ENCODE data around the gene MRC2.

DNA sequence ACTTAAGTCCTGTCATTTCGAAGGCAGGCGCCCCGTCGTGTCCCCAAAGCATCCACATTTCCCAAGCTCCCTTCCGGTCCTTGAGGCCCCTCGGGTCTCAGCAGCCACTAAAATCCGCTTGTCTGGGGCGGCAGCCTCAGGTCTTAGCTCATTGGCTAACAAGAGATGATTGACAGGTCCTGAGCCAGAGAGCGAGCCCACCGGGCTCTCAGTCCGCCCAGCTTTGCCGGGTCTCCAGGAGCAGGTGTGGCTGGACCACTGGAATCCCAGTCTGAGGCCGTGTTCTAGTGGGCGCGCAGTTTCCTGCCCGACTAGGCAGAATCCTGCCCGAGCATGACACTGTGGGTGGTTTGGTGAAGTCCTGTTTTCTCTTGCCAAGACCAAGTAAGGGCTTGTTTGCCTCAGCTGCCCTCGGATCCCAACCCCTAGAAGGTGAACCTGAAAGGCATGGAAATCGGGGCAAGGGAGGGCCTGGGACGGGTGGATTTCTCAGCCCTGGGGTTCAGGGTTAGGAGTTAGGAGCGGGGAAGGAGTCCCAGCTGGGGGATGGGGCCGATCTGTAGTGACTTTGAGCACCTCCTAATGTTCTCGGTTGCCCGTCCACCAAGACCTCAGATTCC is 42.8 kb downstream of the MRC2 start:
- TF ChIP-seq ZBTB17 (CRISPR knock-in tag; IDR thresholded peaks at IDR 0.05) (no peak), SREBF2 (CRISPR knock-in tag; IDR thresholded peaks at IDR 0.05) (no peak), SREBF1 (IDR thresholded peaks at IDR 0.05; ENCODE audit: borderline replicate concordance, low read depth, low read length) (no peak), FOXO4 (CRISPR knock-in tag; IDR thresholded peaks at IDR 0.05) (no peak), NFE2L1 (tag; IDR thresholded peaks at IDR 0.05; ENCODE audit: borderline replicate concordance, low read depth) (no peak), TOE1 (IDR thresholded peaks at IDR 0.05; ENCODE audit: borderline replicate concordance) (no peak), TOE1 (CRISPR knock-in tag; IDR thresholded peaks at IDR 0.05; ENCODE audit: borderline replicate concordance, low read depth) (no peak), SP1 (CRISPR knock-in tag; IDR thresholded peaks at IDR 0.05) (no peak), NEUROD1 (IDR thresholded peaks at IDR 0.05; ENCODE audit: borderline replicate concordance, low read depth, low read length, partially characterized antibody) (no peak), XRCC5 (IDR thresholded peaks at IDR 0.05; ENCODE audit: low read depth, low read length) (no peak), ZNF583 (CRISPR knock-in tag; IDR thresholded peaks at IDR 0.05) (no peak), CBX8 (IDR thresholded peaks at IDR 0.05; ENCODE audit: borderline replicate concordance, extremely low read depth, low read depth, low read length, poor library complexity, severe bottlenecking) (no peak), CHD2 (IDR thresholded peaks at IDR 0.05; ENCODE audit: low read depth, low read length) (no peak), ZNF780A (CRISPR knock-in tag; IDR thresholded peaks at IDR 0.05) (no peak)
- TF ChIP-seq, protein P1, sequence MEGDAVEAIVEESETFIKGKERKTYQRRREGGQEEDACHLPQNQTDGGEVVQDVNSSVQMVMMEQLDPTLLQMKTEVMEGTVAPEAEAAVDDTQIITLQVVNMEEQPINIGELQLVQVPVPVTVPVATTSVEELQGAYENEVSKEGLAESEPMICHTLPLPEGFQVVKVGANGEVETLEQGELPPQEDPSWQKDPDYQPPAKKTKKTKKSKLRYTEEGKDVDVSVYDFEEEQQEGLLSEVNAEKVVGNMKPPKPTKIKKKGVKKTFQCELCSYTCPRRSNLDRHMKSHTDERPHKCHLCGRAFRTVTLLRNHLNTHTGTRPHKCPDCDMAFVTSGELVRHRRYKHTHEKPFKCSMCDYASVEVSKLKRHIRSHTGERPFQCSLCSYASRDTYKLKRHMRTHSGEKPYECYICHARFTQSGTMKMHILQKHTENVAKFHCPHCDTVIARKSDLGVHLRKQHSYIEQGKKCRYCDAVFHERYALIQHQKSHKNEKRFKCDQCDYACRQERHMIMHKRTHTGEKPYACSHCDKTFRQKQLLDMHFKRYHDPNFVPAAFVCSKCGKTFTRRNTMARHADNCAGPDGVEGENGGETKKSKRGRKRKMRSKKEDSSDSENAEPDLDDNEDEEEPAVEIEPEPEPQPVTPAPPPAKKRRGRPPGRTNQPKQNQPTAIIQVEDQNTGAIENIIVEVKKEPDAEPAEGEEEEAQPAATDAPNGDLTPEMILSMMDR (IDR thresholded peaks at IDR 0.05 in 2 of 3, conservative IDR thresholded peaks at IDR 0.05 in 1 of 3; ENCODE audit: insufficient read depth in 2 of 3, low read depth in 1 of 3, low read length in 3 of 3), result no peak

Data from K562 (cell line).